NCI-H2171 treated with DMSO at 0.1 percent for 48 hours (cell line): ENCODE measurements around the gene COPZ2.
A peak's percentile ranks its signal among the peaks of the same experiment; 100 is the strongest.

Experiments
- DNase-seq: peaks from one replicate; lab custom pipeline; 2025; lab: John Stamatoyannopoulos, UW

COPZ2 gene

GRCh38 chr17:47983492-47984223 is 53.9 kb downstream of the COPZ2 start:
- DNase-seq, result no peak

- DNase-seq, result no peak
These were observed 54.8 kb downstream of the COPZ2 start for GRCh38 chr17:47982645-47983390.

- no peak for DNase-seq
These were observed 55.4 kb downstream of the COPZ2 start for GRCh38 chr17:47982091-47982617.

- no peak for DNase-seq
These were observed 56.1 kb downstream of the COPZ2 start for GRCh38 chr17:47981462-47981861.

- DNase-seq, result peak; percentile 19
These were observed 57.1 kb downstream of the COPZ2 start for GRCh38 chr17:47980541-47980940.

GRCh38 chr17:47978324-47978723 is 59.3 kb downstream of the COPZ2 start:
- peak; percentile 70 for DNase-seq
